ENCODE measurements around the gene CWC25. TPM values are rescaled to one million over a fixed set of nuclear protein-coding genes. Genes with fewer than 3 reads are reported as not detected.
A peak's percentile ranks its signal among the peaks of the same experiment; 100 is the strongest.

The CWC25 gene
- 10 to 100 TPM; 15.6 to 32.4 (median 17.3) TPM for total RNA-seq
- 10 to 100 TPM; 11.3 to 16.4 (median 11.4) TPM for polyA plus RNA-seq

GRCh38 chr17:38824899-38825761, at the start of gene CWC25:
TSS of gene CWC25 (minus strand) at chr17:38825321. CDS start at chr17:38825183, 138 bp downstream.
- intact Hi-C loops (cut with DNase I) = loop anchor here (1.0 kb wide), 3 partner anchors 28 to 73 kb away; partner anchors contain the start of genes PSMB3 and RPL23
- peaks cover 0 to 33% (median 25%) of the 10 kb centered on the region in 4 donors for H3K4me1 ChIP-seq
- no peaks in the 10 kb centered on the region for H3K9me3 ChIP-seq
- WGBS, 2 donors = 1% methylated on average over 55 of the region's 55 CpGs
- peak within 1 kb of the TSS; percentile 73 to 86 (median 84) for H3K4me3 ChIP-seq
- H3K27ac ChIP-seq = peak within 1 kb of the TSS; percentile 94 to 99 (median 96)
- H3K36me3 ChIP-seq = peaks cover 0 to 18% (median 7%) of the 10 kb centered on the region in 4 donors
- H3K27me3 ChIP-seq = no peaks in the 10 kb centered on the region
- DNase-seq = peak; percentile 97
- TF ChIP-seq POLR2AphosphoS5 (IDR thresholded peaks at IDR 0.05) (peak; percentile 96 to 98 (median 96)), EP300 (IDR thresholded peaks at IDR 0.05) (peak in 2 of 4 donors; percentile 81 to 87), POLR2A (IDR thresholded peaks at IDR 0.05) (peak; percentile 84 to 88)
- TF ChIP-seq, protein P1, sequence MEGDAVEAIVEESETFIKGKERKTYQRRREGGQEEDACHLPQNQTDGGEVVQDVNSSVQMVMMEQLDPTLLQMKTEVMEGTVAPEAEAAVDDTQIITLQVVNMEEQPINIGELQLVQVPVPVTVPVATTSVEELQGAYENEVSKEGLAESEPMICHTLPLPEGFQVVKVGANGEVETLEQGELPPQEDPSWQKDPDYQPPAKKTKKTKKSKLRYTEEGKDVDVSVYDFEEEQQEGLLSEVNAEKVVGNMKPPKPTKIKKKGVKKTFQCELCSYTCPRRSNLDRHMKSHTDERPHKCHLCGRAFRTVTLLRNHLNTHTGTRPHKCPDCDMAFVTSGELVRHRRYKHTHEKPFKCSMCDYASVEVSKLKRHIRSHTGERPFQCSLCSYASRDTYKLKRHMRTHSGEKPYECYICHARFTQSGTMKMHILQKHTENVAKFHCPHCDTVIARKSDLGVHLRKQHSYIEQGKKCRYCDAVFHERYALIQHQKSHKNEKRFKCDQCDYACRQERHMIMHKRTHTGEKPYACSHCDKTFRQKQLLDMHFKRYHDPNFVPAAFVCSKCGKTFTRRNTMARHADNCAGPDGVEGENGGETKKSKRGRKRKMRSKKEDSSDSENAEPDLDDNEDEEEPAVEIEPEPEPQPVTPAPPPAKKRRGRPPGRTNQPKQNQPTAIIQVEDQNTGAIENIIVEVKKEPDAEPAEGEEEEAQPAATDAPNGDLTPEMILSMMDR (IDR thresholded peaks at IDR 0.05) = no peak

GRCh38 chr17:38873640-38874380, 48.7 kb upstream of the CWC25 start:
- TF ChIP-seq, protein P1 (IDR thresholded peaks at IDR 0.05) = no peak
- TF ChIP-seq EP300 (IDR thresholded peaks at IDR 0.05) (no peak), POLR2A (IDR thresholded peaks at IDR 0.05) (no peak), POLR2AphosphoS5 (IDR thresholded peaks at IDR 0.05) (no peak)
- peak overlapping the region; percentile 95 to 99 (median 97) for H3K27ac ChIP-seq
- intact Hi-C loops (cut with DNase I) = loop anchor here (5.0 kb wide), 2 partner anchors 48 to 93 kb away; partner anchors contain the start of gene FBXO47
- peak overlapping the region in 1 of 4 donors; percentile 8 for H3K4me3 ChIP-seq
- peaks cover 0 to 10% (median 4%) of the 10 kb centered on the region in 4 donors for H3K36me3 ChIP-seq
- DNase-seq = no peak
- peaks cover 0 to 77% (median 66%) of the 10 kb centered on the region in 4 donors for H3K4me1 ChIP-seq
- no peaks in the 10 kb centered on the region for H3K27me3 ChIP-seq
- WGBS, 2 donors = 37 to 61% methylated on average over 9 of the region's 9 CpGs
- H3K9me3 ChIP-seq = no peaks in the 10 kb centered on the region

DNA sequence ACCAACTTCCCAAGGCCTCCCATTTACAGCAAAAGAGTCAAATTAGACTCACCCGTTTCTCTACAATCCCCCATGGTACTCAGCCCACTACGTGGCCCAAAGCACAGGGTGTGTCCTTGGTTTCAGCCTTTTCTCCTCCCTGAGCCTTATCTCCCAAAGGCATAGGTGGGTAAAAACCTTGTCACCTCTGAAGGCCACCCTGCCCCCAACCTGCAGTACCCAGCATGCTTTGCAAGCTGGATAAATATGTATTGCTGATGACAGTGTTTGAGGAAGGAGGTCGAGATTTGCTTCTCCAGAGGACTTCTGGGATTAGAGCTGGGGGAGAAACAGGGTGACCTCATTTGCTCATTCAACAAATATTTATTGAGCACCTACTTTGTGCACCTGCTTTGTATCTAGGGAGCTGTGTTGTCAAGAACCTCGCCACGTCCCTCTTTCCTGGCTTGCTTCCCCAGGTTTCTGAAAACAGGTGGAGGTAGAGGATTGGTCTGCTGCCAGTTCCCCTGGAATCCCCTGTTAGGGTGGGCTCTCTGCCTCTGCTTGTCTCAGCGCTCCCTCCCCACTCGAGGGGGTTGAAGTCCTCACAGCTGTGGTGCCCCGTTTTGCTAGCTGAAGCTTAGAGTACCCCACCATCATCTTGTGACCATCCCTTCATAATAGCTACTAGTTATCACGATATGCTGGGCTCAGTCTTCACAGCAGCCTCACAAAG, 47.7 kb upstream of the CWC25 start:
- Histone ChIP-seq H3K27me3 (no peaks in the 10 kb centered on the region), H3K4me3 (no peak overlapping the region), H3K4me1 (peaks cover 0 to 84% (median 69%) of the 10 kb centered on the region in 4 donors), H3K36me3 (no peaks in the 10 kb centered on the region), H3K9me3 (no peaks in the 10 kb centered on the region), H3K27ac (peak overlapping the region; percentile 95 to 99 (median 97))
- intact Hi-C loops (cut with DNase I) = loop anchor here (5.0 kb wide), 2 partner anchors 49 to 94 kb away; partner anchors contain the start of gene FBXO47
- TF ChIP-seq POLR2A (IDR thresholded peaks at IDR 0.05) = no peak
- no peak for TF ChIP-seq EP300 (IDR thresholded peaks at IDR 0.05)
- TF ChIP-seq, protein P1 (IDR thresholded peaks at IDR 0.05) = no peak
- no peak for TF ChIP-seq POLR2AphosphoS5 (IDR thresholded peaks at IDR 0.05)
- no peak for DNase-seq
- 27 to 48% methylated on average over 9 of the region's 9 CpGs for WGBS, 2 donors

DNA sequence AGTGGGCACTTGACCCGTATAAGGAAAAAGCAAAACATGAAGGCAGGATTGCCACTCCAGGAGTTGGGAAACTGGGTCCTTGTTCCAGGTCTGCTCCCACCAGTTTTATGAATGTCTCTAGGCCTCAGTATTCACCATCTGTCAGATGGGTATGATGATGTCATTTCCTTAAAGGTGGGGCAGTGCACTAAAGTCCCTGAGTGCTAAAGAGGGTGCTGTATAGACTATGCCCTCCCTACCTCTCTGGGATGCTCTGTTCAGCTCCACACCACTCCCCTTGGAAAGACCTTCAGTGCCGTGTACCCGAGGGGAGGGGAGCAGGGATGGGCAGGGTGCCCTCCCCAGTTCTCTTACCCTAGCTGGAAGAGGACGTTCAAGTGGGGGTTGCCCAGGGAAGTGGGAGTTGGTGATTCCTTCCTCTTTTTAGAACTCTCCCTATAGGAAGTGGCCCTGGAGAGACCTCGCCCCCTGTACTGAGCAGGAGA, 46.9 kb upstream of the CWC25 start:
- WGBS, 2 donors = 12 to 35% methylated on average over 5 of the region's 5 CpGs
- H3K4me3 ChIP-seq = peak overlapping the region; percentile 71 to 95 (median 91)
- TF ChIP-seq EP300 (IDR thresholded peaks at IDR 0.05) (no peak), POLR2A (IDR thresholded peaks at IDR 0.05) (no peak), POLR2AphosphoS5 (IDR thresholded peaks at IDR 0.05) (no peak)
- TF ChIP-seq, protein P1 (IDR thresholded peaks at IDR 0.05) = no peak
- DNase-seq = no peak
- no peaks in the 10 kb centered on the region for H3K27me3 ChIP-seq
- H3K27ac ChIP-seq = peak overlapping the region; percentile 95 to 99 (median 97)
- H3K36me3 ChIP-seq = no peaks in the 10 kb centered on the region
- H3K4me1 ChIP-seq = peaks cover 0 to 79% (median 61%) of the 10 kb centered on the region in 4 donors
- intact Hi-C loops (cut with DNase I) = loop anchor here (5.0 kb wide), 2 partner anchors 50 to 95 kb away; partner anchors contain the start of gene FBXO47
- no peaks in the 10 kb centered on the region for H3K9me3 ChIP-seq
